Lung (tissue), 12 donors: ENCODE results near the gene LMF1. TPM values are rescaled to one million over a fixed set of nuclear protein-coding genes. Genes with fewer than 3 reads are reported as not detected.
A peak's percentile ranks its signal among the peaks of the same experiment; 100 is the strongest.
"Not testable (repeated sequence)": the region's sequence is repeated elsewhere in the genome, so short reads cannot be mapped to it uniquely, and the experiment has no call there.

ENCODE experiments used
- ATAC-seq: fragments of 200-7000 bp; cut with Tn5 transposase; one replicate; pipeline ENCODE4 v1.9.1; 2020; ENCODE audit warnings: moderate number of reproducible peaks; ENCODE audit not compliant: insufficient read depth, low FRiP score
- DNase-seq, 3 donors: peaks; one replicate each; pipeline ENCODE4 v3.0.0-alpha.2; 2013 to 2017
- H3K27ac ChIP-seq, 2 donors: one replicate each; pipeline ENCODE4 v1.5.1; 2013; ENCODE audit warnings: mild to moderate bottlenecking in 2 of 2, moderate library complexity in 2 of 2, control low read depth in 1 of 2, inconsistent platforms in 1 of 2, low read depth in 1 of 2, low read length in 1 of 2
- H3K27me3 ChIP-seq, 3 donors: one replicate each; pipeline ENCODE4 v1.5.1; 2013; ENCODE audit warnings: low read length in 2 of 3; ENCODE audit not compliant: control insufficient read depth in 3 of 3, insufficient read depth in 3 of 3
- H3K36me3 ChIP-seq, 4 donors: one replicate each; pipeline ENCODE4 v1.5.1; 2013; ENCODE audit warnings: low read length in 4 of 4, mild to moderate bottlenecking in 1 of 4, moderate library complexity in 1 of 4; ENCODE audit not compliant: control insufficient read depth in 4 of 4, insufficient read depth in 4 of 4
- H3K4me1 ChIP-seq, 5 donors: one replicate each; pipeline ENCODE4 v1.5.1; 2013; ENCODE audit warnings: low read length in 5 of 5, mild to moderate bottlenecking in 2 of 5, moderate library complexity in 1 of 5; ENCODE audit not compliant: control insufficient read depth in 5 of 5, insufficient read depth in 5 of 5
- H3K4me3 ChIP-seq: one replicate; pipeline ENCODE4 v1.5.1; 2013; ENCODE audit warnings: mild to moderate bottlenecking, control low read depth, moderate library complexity
- H3K9ac ChIP-seq, 2 donors: one replicate each; pipeline ENCODE4 v1.5.1; 2013; ENCODE audit warnings: low read length in 2 of 2, control low read depth in 1 of 2; ENCODE audit not compliant: insufficient read depth in 1 of 2
- H3K9me3 ChIP-seq, 4 donors: one replicate each; pipeline ENCODE4 v1.5.1; 2013; ENCODE audit warnings: low read length in 3 of 4, mild to moderate bottlenecking in 1 of 4, moderate library complexity in 1 of 4; ENCODE audit not compliant: control insufficient read depth in 4 of 4, insufficient read depth in 3 of 4
- CTCF ChIP-seq: IDR thresholded peaks from 2 replicates; pipeline ENCODE4 v1.5.1; 2012; ENCODE audit warnings: mild to moderate bottlenecking; ENCODE audit errors: control extremely low read depth, extremely low read depth
- WGBS, 2 donors: extraction: QIAGEN DNeasy Blood & Tissue Kit; methylation state at CpG; one replicate each; pipeline ENCODE4 v1.1.7; 2013; 5-methylcytosine and 5-hydroxymethylcytosine counted together
- polyA plus RNA-seq, 2 donors: library from polyadenylated mRNA; stranded (reverse); fragments of 200-250 nt; gene quantifications; one replicate each; pipeline ENCODE4 v1.2.1, GENCODE V29; 2013
- total RNA-seq, 2 donors: library from RNA; depleted of rRNA in 1 of 2; stranded (reverse); fragments of >200 nt in 1 of 2; gene quantifications; one replicate each; pipeline ENCODE4 v1.2.1, GENCODE V29; 2014 to 2021
- donor health status: control.
- donor health status: control.
- donor health status: Bipolar disorder and iron deficiency.
- donor health status: healthy.
- donor health status: DM: yes; HTN: yes; CAD: no.

Gene LMF1
- total and polyA plus RNA-seq, 4 donors: 9.1 to 23.7 (median 20.6) TPM

GRCh38 chr16:952321-952720 is 18.5 kb downstream of the LMF1 start:
- WGBS, 2 donors: 87 to 93% methylated on average over 12 of the region's 12 CpGs

GRCh38 chr16:951660-952301 is 19.0 kb downstream of the LMF1 start:
- H3K27me3 ChIP-seq: no peaks in the 10 kb centered on the region
- WGBS, 2 donors: 86 to 87% methylated on average over 22 of the region's 22 CpGs
- no peak overlapping the region for H3K9ac ChIP-seq
- DNase-seq (no peak), ATAC-seq (no peak)
- no peak overlapping the region for H3K4me3 ChIP-seq
- H3K27ac ChIP-seq: no peak overlapping the region
- no peaks in the 10 kb centered on the region for H3K4me1 ChIP-seq
- H3K36me3 ChIP-seq: peaks cover 0 to 27% (median 2%) of the 10 kb centered on the region in 4 donors
- TF ChIP-seq CTCF: no peak
- H3K9me3 ChIP-seq: no peaks in the 10 kb centered on the region

More at GRCh38 chr16:952321-952720, 18.5 kb downstream of the LMF1 start:
- no peak overlapping the region for H3K4me3 ChIP-seq
- H3K9me3 ChIP-seq: no peaks in the 10 kb centered on the region
- H3K27me3 ChIP-seq: no peaks in the 10 kb centered on the region
- DNase-seq (no peak), ATAC-seq (no peak)
- H3K36me3 ChIP-seq: peaks cover 0 to 25% (median under 1%) of the 10 kb centered on the region in 4 donors
- no peaks in the 10 kb centered on the region for H3K4me1 ChIP-seq
- H3K27ac ChIP-seq: no peak overlapping the region
- H3K9ac ChIP-seq: no peak overlapping the region
- no peak for TF ChIP-seq CTCF

GRCh38 chr16:950733-951573 is 19.8 kb downstream of the LMF1 start:
- not testable (repeated sequence) for ATAC-seq, H3K9me3 ChIP-seq
- WGBS, 2 donors: 74 to 76% methylated on average over 22 to 27 of the region's 27 CpGs

GRCh38 chr16:948767-949166 is 22.0 kb downstream of the LMF1 start:
- not testable (repeated sequence) for H3K4me3 ChIP-seq, H3K9me3 ChIP-seq, ATAC-seq, DNase-seq, H3K27ac ChIP-seq, H3K27me3 ChIP-seq, H3K4me1 ChIP-seq, H3K9ac ChIP-seq
- WGBS, 2 donors: 88 to 90% methylated on average over 14 to 18 of the region's 18 CpGs
- peaks cover 0 to 31% (median 10%) of the 10 kb centered on the region in 4 donors for H3K36me3 ChIP-seq

More at GRCh38 chr16:950733-951573, 19.8 kb downstream of the LMF1 start:
- H3K4me1 ChIP-seq, H3K27me3 ChIP-seq, H3K9ac ChIP-seq, DNase-seq, H3K27ac ChIP-seq: not testable (repeated sequence)
- Histone ChIP-seq H3K4me3 (peak overlapping the region; percentile 1), H3K36me3 (peaks cover 0 to 34% (median 6%) of the 10 kb centered on the region in 4 donors)

- WGBS, 2 donors: 82% methylated on average over 17 of the region's 17 CpGs
- not testable (repeated sequence) for H3K27ac ChIP-seq, DNase-seq, H3K27me3 ChIP-seq, ATAC-seq, H3K4me3 ChIP-seq, H3K9me3 ChIP-seq, H3K9ac ChIP-seq, H3K4me1 ChIP-seq
- H3K36me3 ChIP-seq: peaks cover 0 to 28% (median 10%) of the 10 kb centered on the region in 4 donors
Observed at GRCh38 chr16:947922-948303, 22.9 kb downstream of the LMF1 start.
